Measurements from ENCODE around the gene LRTM2. TPM values are rescaled to one million over a fixed set of nuclear protein-coding genes. Genes with fewer than 3 reads are reported as not detected.

LRTM2 gene
- polyA plus RNA-seq, 1 donor: 0.13 TPM

DNA sequence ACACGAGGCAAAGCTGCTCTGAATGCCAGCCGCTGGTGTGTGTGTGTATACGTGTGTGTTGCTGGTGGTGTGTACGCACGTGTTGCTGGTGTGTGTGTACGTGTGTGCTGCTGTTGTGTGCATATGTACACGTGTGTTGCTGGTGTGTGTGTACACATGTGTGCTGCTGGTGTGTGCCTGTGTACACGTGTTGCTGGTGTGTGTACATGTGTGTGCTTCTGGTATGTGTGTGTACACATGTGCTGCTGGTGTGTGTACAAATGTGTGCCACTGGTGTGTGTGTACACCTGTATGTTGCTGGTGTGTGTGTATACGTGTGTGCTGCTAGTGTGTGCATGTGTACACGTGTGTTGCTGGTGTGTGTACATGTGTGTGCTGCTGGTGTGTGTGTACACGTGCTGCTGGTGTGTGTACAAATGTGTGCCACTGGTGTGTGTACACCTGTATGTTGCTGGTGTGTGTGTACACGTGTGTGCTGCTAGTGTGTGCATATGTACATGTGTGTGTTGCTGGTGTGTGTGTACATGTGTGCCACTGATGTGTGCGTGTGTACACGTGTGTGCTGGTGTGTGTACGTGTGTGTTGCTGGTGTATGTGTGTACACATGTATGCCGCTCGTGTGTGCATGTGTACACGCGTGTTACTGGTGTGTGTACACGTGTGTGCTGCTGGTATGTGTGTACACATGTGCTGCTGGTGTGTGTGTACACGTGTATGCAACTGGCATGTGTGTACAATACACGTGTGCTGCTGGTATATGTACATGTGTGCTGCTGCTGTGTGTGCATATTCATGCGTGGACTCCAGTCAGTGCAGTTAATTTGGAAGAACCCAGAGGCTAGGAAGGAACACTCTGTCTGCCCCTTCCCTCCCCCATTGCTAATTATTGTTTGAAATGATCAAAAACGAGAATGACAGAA lies 50.9 kb downstream of the LRTM2 start:
- Histone ChIP-seq H3K36me3 (ENCODE audit: control insufficient read depth, insufficient read depth, low read length) (no peaks in the 10 kb centered on the region), H3K4me3 (ENCODE audit: low read length) (no peak overlapping the region), H3K27ac (ENCODE audit: low read length) (no peak overlapping the region), H3K9me3 (ENCODE audit: control insufficient read depth, low read depth, low read length) (no peaks in the 10 kb centered on the region), H3K27me3 (ENCODE audit: control insufficient read depth, insufficient read depth, low read length) (peaks cover 7% of the 10 kb centered on the region), H3K4me1 (ENCODE audit: control insufficient read depth, insufficient read depth, low read length) (no peaks in the 10 kb centered on the region)
- WGBS (ENCODE audit: insufficient coverage, low lambda C conversion rate): no CpG with 5 or more reads among the region's 24 CpGs
- DNase-seq: no peak

DNA sequence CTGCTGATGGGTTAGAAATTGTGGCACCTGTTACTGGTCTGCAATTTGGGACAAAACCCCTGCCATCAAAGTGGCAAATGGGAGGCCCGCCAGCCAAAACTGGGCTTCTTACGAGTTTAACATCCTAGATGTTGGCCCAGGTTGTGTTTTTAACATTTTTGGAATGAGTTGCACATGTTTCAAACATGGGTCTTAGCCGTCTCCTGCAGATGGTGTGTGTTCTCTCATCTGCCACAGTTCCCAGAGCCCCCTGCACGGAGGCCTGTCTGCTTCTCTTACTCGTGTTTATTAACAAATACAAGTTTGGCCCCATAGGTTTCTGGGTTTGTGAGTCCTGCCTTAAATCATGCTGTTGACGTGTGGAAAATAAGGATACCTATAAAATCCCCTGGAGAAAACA lies 51.6 kb downstream of the LRTM2 start:
- no peak for DNase-seq
- no peaks in the 10 kb centered on the region for H3K36me3 ChIP-seq (ENCODE audit: control insufficient read depth, insufficient read depth, low read length)
- no peaks in the 10 kb centered on the region for H3K4me1 ChIP-seq (ENCODE audit: control insufficient read depth, insufficient read depth, low read length)
- H3K27ac ChIP-seq (ENCODE audit: low read length): no peak overlapping the region
- H3K4me3 ChIP-seq (ENCODE audit: low read length): no peak overlapping the region
- H3K27me3 ChIP-seq (ENCODE audit: control insufficient read depth, insufficient read depth, low read length): peaks cover 7% of the 10 kb centered on the region
- no CpG with 5 or more reads among the region's 6 CpGs for WGBS (ENCODE audit: insufficient coverage, low lambda C conversion rate)
- H3K9me3 ChIP-seq (ENCODE audit: control insufficient read depth, low read depth, low read length): no peaks in the 10 kb centered on the region

DNA sequence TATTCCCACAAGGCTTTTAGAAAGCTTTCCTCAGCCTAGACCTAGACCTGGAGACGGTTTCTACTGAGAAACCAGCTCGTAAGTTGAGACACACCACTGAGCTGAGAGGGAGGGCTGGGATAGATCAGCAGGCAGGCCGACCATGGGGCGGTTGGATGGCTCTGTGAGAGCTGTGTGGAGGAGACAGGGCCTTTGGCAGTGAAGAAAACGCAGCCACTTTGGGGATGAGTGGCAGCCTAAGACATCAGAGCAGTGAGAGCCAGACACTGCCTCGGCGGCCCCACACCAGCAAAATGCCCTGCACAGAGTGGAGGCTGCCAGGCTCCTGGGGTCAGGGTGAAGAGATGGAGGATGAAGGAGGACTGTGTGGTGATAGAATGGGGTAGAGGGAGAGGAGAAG lies 52.1 kb downstream of the LRTM2 start:
- DNase-seq: no peak
- no peak overlapping the region for H3K4me3 ChIP-seq (ENCODE audit: low read length)
- H3K36me3 ChIP-seq (ENCODE audit: control insufficient read depth, insufficient read depth, low read length): no peaks in the 10 kb centered on the region
- no peaks in the 10 kb centered on the region for H3K4me1 ChIP-seq (ENCODE audit: control insufficient read depth, insufficient read depth, low read length)
- H3K27me3 ChIP-seq (ENCODE audit: control insufficient read depth, insufficient read depth, low read length): peaks cover 7% of the 10 kb centered on the region
- H3K9me3 ChIP-seq (ENCODE audit: control insufficient read depth, low read depth, low read length): no peaks in the 10 kb centered on the region
- H3K27ac ChIP-seq (ENCODE audit: low read length): no peak overlapping the region
- WGBS (ENCODE audit: insufficient coverage, low lambda C conversion rate): no CpG with 5 or more reads among the region's 7 CpGs

DNA sequence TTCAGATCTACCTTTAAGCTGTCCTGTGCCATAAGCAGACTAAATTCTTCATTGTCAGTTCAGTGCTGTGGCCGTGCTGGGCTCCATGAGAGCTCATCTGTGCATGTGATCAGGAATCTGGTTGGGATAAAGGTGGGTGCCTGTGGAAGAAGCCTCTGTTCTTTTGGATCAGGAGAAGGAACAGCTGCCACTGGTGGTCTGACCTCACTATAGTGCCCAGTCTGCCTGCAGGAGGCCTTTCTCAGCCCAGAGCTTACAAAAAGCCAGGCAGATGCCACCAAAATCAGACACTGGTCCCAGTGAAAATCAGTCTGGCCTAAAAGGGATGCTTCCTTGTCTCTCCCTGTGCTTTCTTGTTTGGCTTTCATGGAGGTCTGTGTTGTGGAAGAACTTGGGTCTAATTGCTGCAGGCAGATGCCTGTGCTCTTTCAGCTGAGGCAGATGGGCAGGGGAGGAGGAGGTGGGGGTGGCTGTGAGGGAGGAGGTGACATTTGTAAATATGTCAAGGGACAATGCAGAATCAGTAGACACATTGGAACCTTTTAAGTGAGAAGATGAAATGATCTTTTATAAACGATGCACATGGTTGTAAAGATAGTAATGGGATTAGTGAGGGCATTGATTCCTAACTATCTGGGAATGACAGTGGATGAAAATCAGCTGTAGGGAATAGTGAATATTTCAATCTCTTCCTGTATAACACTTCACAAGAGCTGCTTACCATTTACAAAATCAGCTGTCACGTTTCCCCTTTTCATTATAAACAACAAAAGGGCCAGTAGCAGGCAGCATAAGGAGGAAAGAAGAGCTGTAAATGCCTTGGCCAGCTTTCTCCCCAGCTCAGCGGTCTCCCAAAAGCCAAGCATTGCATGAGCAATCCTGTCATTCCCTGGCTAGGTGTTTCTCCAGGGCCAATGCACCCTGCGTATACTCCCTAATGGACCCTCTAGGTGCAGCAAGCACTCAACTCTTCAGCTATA lies 53.5 kb downstream of the LRTM2 start:
- Histone ChIP-seq H3K9me3 (ENCODE audit: control insufficient read depth, low read depth, low read length) (no peaks in the 10 kb centered on the region), H3K27ac (ENCODE audit: low read length) (no peak overlapping the region), H3K4me3 (ENCODE audit: low read length) (no peak overlapping the region), H3K4me1 (ENCODE audit: control insufficient read depth, insufficient read depth, low read length) (no peaks in the 10 kb centered on the region), H3K27me3 (ENCODE audit: control insufficient read depth, insufficient read depth, low read length) (peaks cover 7% of the 10 kb centered on the region), H3K36me3 (ENCODE audit: control insufficient read depth, insufficient read depth, low read length) (no peaks in the 10 kb centered on the region)
- DNase-seq: no peak
- 57% methylated on average over 1 of the region's 5 CpGs for WGBS (ENCODE audit: insufficient coverage, low lambda C conversion rate)

DNA sequence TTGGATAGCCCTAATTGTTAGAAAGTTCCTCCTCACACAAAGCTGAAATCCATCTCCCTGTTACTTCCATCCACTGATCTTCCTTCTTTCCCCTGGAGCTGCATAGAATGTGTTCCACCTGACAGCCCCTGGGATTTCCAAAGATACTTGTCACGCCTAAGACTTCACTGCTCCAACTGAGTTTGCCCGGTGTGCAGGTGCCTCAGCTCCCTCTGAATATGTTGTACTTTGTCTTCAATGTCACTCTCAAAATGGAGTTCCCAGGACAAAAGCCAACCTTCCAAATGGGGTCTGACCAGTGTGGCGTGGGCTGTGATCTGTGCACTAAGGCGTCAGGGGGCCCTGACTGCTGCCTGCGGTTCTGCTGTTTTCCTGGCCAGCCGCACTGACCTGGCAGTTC lies 55.2 kb downstream of the LRTM2 start:
- H3K36me3 ChIP-seq (ENCODE audit: control insufficient read depth, insufficient read depth, low read length): no peaks in the 10 kb centered on the region
- DNase-seq: no peak
- no peaks in the 10 kb centered on the region for H3K4me1 ChIP-seq (ENCODE audit: control insufficient read depth, insufficient read depth, low read length)
- no peaks in the 10 kb centered on the region for H3K9me3 ChIP-seq (ENCODE audit: control insufficient read depth, low read depth, low read length)
- no CpG with 5 or more reads among the region's 6 CpGs for WGBS (ENCODE audit: insufficient coverage, low lambda C conversion rate)
- no peak overlapping the region for H3K4me3 ChIP-seq (ENCODE audit: low read length)
- H3K27ac ChIP-seq (ENCODE audit: low read length): no peak overlapping the region
- peaks cover 7% of the 10 kb centered on the region for H3K27me3 ChIP-seq (ENCODE audit: control insufficient read depth, insufficient read depth, low read length)

DNA sequence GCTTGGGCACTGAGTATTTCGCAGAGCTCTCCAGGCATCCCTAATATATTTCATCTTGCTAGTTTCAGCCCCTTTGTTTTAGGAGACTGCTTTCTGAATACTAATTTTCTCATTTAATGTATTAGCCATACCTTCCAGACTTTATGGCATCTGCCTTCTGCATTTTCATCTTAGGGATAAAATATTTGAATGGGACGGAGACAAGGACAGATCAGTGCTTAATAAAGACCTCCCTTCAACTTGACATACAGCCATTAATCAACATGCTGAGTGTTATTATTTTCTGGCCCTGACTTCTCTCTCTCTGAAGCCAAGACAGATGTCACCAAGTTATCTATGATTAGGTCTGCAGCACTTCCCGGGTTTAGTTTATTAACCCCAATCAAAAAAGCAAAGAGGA lies 55.7 kb downstream of the LRTM2 start:
- Histone ChIP-seq H3K27me3 (ENCODE audit: control insufficient read depth, insufficient read depth, low read length) (peaks cover 7% of the 10 kb centered on the region), H3K27ac (ENCODE audit: low read length) (no peak overlapping the region), H3K4me1 (ENCODE audit: control insufficient read depth, insufficient read depth, low read length) (no peaks in the 10 kb centered on the region), H3K9me3 (ENCODE audit: control insufficient read depth, low read depth, low read length) (no peaks in the 10 kb centered on the region), H3K4me3 (ENCODE audit: low read length) (no peak overlapping the region), H3K36me3 (ENCODE audit: control insufficient read depth, insufficient read depth, low read length) (no peaks in the 10 kb centered on the region)
- WGBS (ENCODE audit: insufficient coverage, low lambda C conversion rate): 100% methylated on average over 1 of the region's 3 CpGs
- no peak for DNase-seq

DNA sequence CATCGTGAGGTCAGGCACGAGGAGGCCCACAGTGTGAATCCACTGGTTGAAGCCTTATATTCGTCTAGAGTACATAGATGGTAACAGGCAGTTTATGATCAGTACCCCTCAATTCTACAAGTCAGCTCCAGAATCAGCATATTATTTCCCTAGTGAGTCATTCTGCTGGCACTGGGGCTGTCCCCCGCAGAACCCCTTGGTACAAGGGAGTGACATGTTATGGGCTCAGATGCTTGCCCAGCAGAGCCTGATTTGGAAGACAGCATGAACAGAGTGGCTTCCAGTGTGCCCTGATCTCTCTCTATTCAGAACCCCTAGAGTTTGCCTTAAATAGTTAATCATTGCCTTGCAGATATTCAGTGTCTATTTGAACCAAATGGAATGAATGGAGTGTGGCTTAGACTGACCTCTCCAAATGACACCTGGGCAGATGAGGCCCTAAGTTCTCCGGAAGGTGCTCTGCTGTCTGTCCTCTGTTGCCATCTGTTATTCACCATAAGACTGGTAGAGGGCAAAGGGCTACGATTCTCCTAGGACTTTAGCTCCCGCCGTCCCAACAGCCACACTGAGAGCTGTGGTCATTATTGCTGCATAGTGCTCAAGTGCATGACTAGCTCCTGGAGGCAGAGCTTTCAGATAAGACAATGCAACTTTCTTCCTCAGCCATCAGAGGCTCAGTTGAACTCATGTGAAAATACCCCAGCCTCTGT lies 57.0 kb downstream of the LRTM2 start:
- no peak for DNase-seq
- peaks cover 7% of the 10 kb centered on the region for H3K27me3 ChIP-seq (ENCODE audit: control insufficient read depth, insufficient read depth, low read length)
- no peaks in the 10 kb centered on the region for H3K9me3 ChIP-seq (ENCODE audit: control insufficient read depth, low read depth, low read length)
- H3K4me3 ChIP-seq (ENCODE audit: low read length): no peak overlapping the region
- WGBS (ENCODE audit: insufficient coverage, low lambda C conversion rate): no CpG with 5 or more reads among the region's 8 CpGs
- no peak overlapping the region for H3K27ac ChIP-seq (ENCODE audit: low read length)
- no peaks in the 10 kb centered on the region for H3K36me3 ChIP-seq (ENCODE audit: control insufficient read depth, insufficient read depth, low read length)
- H3K4me1 ChIP-seq (ENCODE audit: control insufficient read depth, insufficient read depth, low read length): no peaks in the 10 kb centered on the region

DNA sequence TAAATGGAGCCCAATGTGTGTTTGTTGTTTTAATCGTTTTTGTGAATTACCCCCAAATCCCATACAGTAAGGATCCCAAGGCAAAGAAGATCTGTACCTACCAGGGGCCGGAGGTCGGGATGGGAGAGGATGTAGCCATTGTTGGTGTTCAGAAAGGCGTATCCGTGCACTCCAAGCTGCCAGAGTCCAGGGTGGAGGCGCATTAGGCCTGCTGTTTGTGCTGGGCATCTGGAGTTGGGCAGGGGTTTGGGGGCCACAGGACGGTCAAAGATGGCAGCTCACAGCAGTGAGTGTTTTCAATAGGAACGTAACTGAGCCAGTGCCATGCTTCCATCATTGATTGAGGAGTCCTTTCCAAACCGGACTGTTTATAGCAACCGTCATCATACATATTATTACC lies 57.8 kb downstream of the LRTM2 start:
- H3K27me3 ChIP-seq (ENCODE audit: control insufficient read depth, insufficient read depth, low read length): peaks cover 7% of the 10 kb centered on the region
- no CpG with 5 or more reads among the region's 10 CpGs for WGBS (ENCODE audit: insufficient coverage, low lambda C conversion rate)
- no peaks in the 10 kb centered on the region for H3K36me3 ChIP-seq (ENCODE audit: control insufficient read depth, insufficient read depth, low read length)
- no peak overlapping the region for H3K27ac ChIP-seq (ENCODE audit: low read length)
- no peak for DNase-seq
- H3K4me1 ChIP-seq (ENCODE audit: control insufficient read depth, insufficient read depth, low read length): no peaks in the 10 kb centered on the region
- H3K4me3 ChIP-seq (ENCODE audit: low read length): no peak overlapping the region
- no peaks in the 10 kb centered on the region for H3K9me3 ChIP-seq (ENCODE audit: control insufficient read depth, low read depth, low read length)

DNA sequence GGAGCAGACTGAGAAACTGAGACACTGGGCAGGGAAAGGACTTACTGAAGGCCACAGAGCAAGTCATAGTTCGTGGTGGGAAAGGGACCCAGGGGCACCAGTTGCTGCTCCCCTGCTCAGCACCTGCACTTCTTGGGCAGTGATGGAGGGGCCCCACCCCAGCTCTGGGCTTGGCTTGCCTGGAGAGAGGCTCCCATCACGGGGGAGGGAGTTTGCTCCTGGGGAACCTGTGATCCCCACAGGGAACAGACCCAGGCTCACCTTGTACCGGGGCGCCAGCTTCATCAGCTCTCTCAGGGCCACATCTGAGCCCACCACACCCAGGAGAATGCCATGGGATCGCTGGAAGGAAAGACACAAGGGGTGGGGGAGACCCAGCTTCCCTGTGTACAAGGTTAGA lies 58.3 kb downstream of the LRTM2 start:
- DNase-seq: no peak
- H3K36me3 ChIP-seq (ENCODE audit: control insufficient read depth, insufficient read depth, low read length): no peaks in the 10 kb centered on the region
- no peak overlapping the region for H3K27ac ChIP-seq (ENCODE audit: low read length)
- no peak overlapping the region for H3K4me3 ChIP-seq (ENCODE audit: low read length)
- H3K4me1 ChIP-seq (ENCODE audit: control insufficient read depth, insufficient read depth, low read length): no peaks in the 10 kb centered on the region
- WGBS (ENCODE audit: insufficient coverage, low lambda C conversion rate): no CpG with 5 or more reads among the region's 5 CpGs
- H3K27me3 ChIP-seq (ENCODE audit: control insufficient read depth, insufficient read depth, low read length): peaks cover 7% of the 10 kb centered on the region
- no peaks in the 10 kb centered on the region for H3K9me3 ChIP-seq (ENCODE audit: control insufficient read depth, low read depth, low read length)

DNA sequence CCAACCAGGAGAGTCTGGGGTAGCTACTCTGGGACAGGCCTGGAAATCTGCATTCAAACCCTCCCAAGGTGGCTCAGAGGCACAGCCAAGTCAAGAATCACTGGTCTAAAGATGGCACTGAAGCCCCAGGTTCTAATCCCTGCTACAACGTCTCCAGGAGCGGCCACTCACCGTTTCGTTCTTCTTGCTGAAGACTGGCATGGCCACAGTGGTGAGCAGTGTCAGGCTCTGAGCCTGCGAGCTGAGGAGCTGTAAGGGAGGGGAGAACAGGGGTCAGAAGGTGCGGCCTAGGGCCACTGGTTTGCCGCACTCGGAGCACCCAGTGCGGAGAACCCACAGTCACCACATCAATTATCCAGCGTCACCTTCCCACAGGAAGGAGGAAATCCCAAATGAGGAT lies 59.3 kb downstream of the LRTM2 start:
- Histone ChIP-seq H3K27ac (ENCODE audit: low read length) (no peak overlapping the region), H3K27me3 (ENCODE audit: control insufficient read depth, insufficient read depth, low read length) (peaks cover 3% of the 10 kb centered on the region), H3K9me3 (ENCODE audit: control insufficient read depth, low read depth, low read length) (no peaks in the 10 kb centered on the region), H3K4me3 (ENCODE audit: low read length) (no peak overlapping the region), H3K4me1 (ENCODE audit: control insufficient read depth, insufficient read depth, low read length) (no peaks in the 10 kb centered on the region), H3K36me3 (ENCODE audit: control insufficient read depth, insufficient read depth, low read length) (no peaks in the 10 kb centered on the region)
- no peak for DNase-seq
- WGBS (ENCODE audit: insufficient coverage, low lambda C conversion rate): no CpG with 5 or more reads among the region's 10 CpGs
